WTC11 (cell line): ENCODE measurements around the gene PRKN. TPM values are rescaled to one million over a fixed set of nuclear protein-coding genes. Genes with fewer than 3 reads are reported as not detected.

Source experiments
- ATAC-seq: fragments of 200-7000 bp; cut with Tn5 transposase; 2 replicates; pipeline ENCODE4 v1.10.0; 2021; ENCODE audit warnings: mild to moderate bottlenecking, moderate library complexity
- CTCF ChIA-PET: fragments of 300-600 bp; sonication (Branson Sonifier 250); formaldehyde crosslinking; loops from one replicate; lab custom pipeline; 2021; ENCODE audit warnings: antibody characterized with exemption; lab: Charles Lee
- POLR2A ChIA-PET: fragments of 350-600 bp; sonication (Branson Sonifier 250); formaldehyde crosslinking; loops from one replicate; lab custom pipeline; 2021; ENCODE audit warnings: antibody characterized with exemption; lab: Charles Lee
- DNase-seq: peaks from one replicate; pipeline ENCODE4 v3.0.0; 2021; ENCODE audit warnings: low spot score
- H3K27ac Mint-ChIP-seq: 2 replicates; pipeline ENCODE4 v1.8.0; 2021; ENCODE audit warnings: mixed read lengths
- H3K27me3 Mint-ChIP-seq: 2 replicates; pipeline ENCODE4 v1.8.0; 2021; ENCODE audit warnings: low read depth, mild to moderate bottlenecking, moderate library complexity, mixed read lengths
- H3K36me3 Mint-ChIP-seq: 2 replicates; pipeline ENCODE4 v1.8.0; 2021; ENCODE audit warnings: mixed read lengths
- H3K4me1 Mint-ChIP-seq: 2 replicates; pipeline ENCODE4 v1.8.0; 2022; ENCODE audit warnings: mixed read lengths
- H3K4me3 Mint-ChIP-seq: 2 replicates; pipeline ENCODE4 v1.8.0; 2021; ENCODE audit warnings: mild to moderate bottlenecking, moderate library complexity, mixed read lengths
- H3K9me3 Mint-ChIP-seq: 2 replicates; pipeline ENCODE4 v1.8.0; 2021; ENCODE audit warnings: mixed read lengths
- FOXJ3 ChIP-seq: sonication (generic); formaldehyde crosslinking; IDR thresholded peaks from 2 replicates; pipeline ENCODE4 v1.9.0; 2021; ENCODE audit warnings: missing genetic modification reagents, mild to moderate bottlenecking, borderline replicate concordance
- FOXP1 ChIP-seq: sonication (generic); formaldehyde crosslinking; IDR thresholded peaks from 2 replicates; pipeline ENCODE4 v1.8.0; 2022; ENCODE audit warnings: missing genetic modification reagents, mild to moderate bottlenecking, moderate library complexity, borderline replicate concordance
- GTF2I ChIP-seq: fragments of 250-450 bp; sonication (Bioruptor Pico); conservative IDR thresholded peaks from 2 replicates; pipeline ENCODE4 v1.4.0; 2021; ENCODE audit warnings: mild to moderate bottlenecking
- IRF2 ChIP-seq: sonication (generic); formaldehyde crosslinking; IDR thresholded peaks from 2 replicates; pipeline ENCODE4 v1.8.0; 2022; ENCODE audit warnings: low read depth, missing genetic modification reagents, borderline replicate concordance
- NFYB ChIP-seq: sonication (generic); formaldehyde crosslinking; conservative IDR thresholded peaks from 2 replicates; pipeline ENCODE4 v1.8.0; 2022; ENCODE audit warnings: low read depth, missing genetic modification reagents
- NR1H2 ChIP-seq: sonication (generic); formaldehyde crosslinking; IDR thresholded peaks from 2 replicates; pipeline ENCODE4 v1.9.0; 2021; ENCODE audit warnings: mild to moderate bottlenecking, moderate library complexity, missing genetic modification reagents
- NR2C2 ChIP-seq: sonication (generic); formaldehyde crosslinking; IDR thresholded peaks from 2 replicates; pipeline ENCODE4 v1.8.0; 2022; ENCODE audit warnings: mild to moderate bottlenecking, missing genetic modification reagents
- PRRX2 ChIP-seq: fragments of 250-450 bp; sonication (Bioruptor Pico); IDR thresholded peaks from 2 replicates; pipeline ENCODE4 v1.8.0; 2021; ENCODE audit warnings: mild to moderate bottlenecking
- TEAD4 ChIP-seq: sonication (generic); formaldehyde crosslinking; IDR thresholded peaks from 2 replicates; pipeline ENCODE4 v1.8.0; 2022; ENCODE audit warnings: mild to moderate bottlenecking, missing genetic modification reagents
- ZNF232 ChIP-seq: sonication (generic); formaldehyde crosslinking; IDR thresholded peaks from 2 replicates; pipeline ENCODE4 v1.8.0; 2022; ENCODE audit warnings: mild to moderate bottlenecking, missing genetic modification reagents
- ZNF263 ChIP-seq: sonication (generic); formaldehyde crosslinking; IDR thresholded peaks from 2 replicates; pipeline ENCODE4 v1.8.1; 2022; ENCODE audit warnings: low read depth, mild to moderate bottlenecking, moderate library complexity, missing genetic modification reagents
- ZNF317 ChIP-seq: sonication (generic); formaldehyde crosslinking; IDR thresholded peaks from 2 replicates; pipeline ENCODE4 v1.8.1; 2023; ENCODE audit warnings: low read depth, mild to moderate bottlenecking, moderate library complexity, missing genetic modification reagents, borderline replicate concordance
- ZNF396 ChIP-seq: fragments of 250-450 bp; sonication (Bioruptor Pico); IDR thresholded peaks from 2 replicates; pipeline ENCODE4 v1.8.0; 2021; ENCODE audit warnings: mild to moderate bottlenecking, moderate library complexity, borderline replicate concordance
- total RNA-seq: library from RNA; stranded (reverse); gene quantifications from 3 replicates; pipeline ENCODE4 v1.2.3, GENCODE V29; 2021
- TF ChIP-seq, protein P1 (sequence below): fragments of 250-450 bp; sonication (Bioruptor Pico); conservative IDR thresholded peaks from 2 replicates; pipeline ENCODE4 v1.9.0; 2021; ENCODE audit warnings: mild to moderate bottlenecking
- TF ChIP-seq, protein P2 (sequence below): sonication (generic); formaldehyde crosslinking; IDR thresholded peaks from 2 replicates; pipeline ENCODE4 v1.8.1; 2023; ENCODE audit warnings: mild to moderate bottlenecking, missing genetic modification reagents
- TF ChIP-seq, protein P3 (sequence below): sonication (generic); formaldehyde crosslinking; IDR thresholded peaks from 2 replicates; pipeline ENCODE4 v1.8.0; 2022; ENCODE audit warnings: mild to moderate bottlenecking, missing genetic modification reagents
- TF ChIP-seq, protein P4 (sequence below): sonication (generic); formaldehyde crosslinking; IDR thresholded peaks from 2 replicates; pipeline ENCODE4 v1.8.0; 2022; ENCODE audit warnings: mild to moderate bottlenecking, missing genetic modification reagents
- TF ChIP-seq, protein P5 (sequence below): sonication (generic); formaldehyde crosslinking; IDR thresholded peaks from 2 replicates; pipeline ENCODE4 v1.8.1; 2022; ENCODE audit warnings: low read depth, mild to moderate bottlenecking, moderate library complexity, missing genetic modification reagents, borderline replicate concordance
- TF ChIP-seq, protein P6 (sequence below): sonication (generic); formaldehyde crosslinking; IDR thresholded peaks from 2 replicates; pipeline ENCODE4 v1.8.0; 2023; ENCODE audit warnings: mild to moderate bottlenecking, missing genetic modification reagents
- TF ChIP-seq, protein P7 (sequence below): fragments of 200-600 bp; IDR thresholded peaks from 2 replicates; pipeline ENCODE4 v1.8.0; 2022; ENCODE audit warnings: antibody characterized with exemption
- TF ChIP-seq, protein P8 (sequence below): fragments of 250-450 bp; sonication (Bioruptor Pico); IDR thresholded peaks from 2 replicates; pipeline ENCODE4 v1.9.0; 2021; ENCODE audit warnings: mild to moderate bottlenecking

PRKN gene
- total RNA-seq, 1 experiment from 2014 or later = 0.59 TPM

DNA sequence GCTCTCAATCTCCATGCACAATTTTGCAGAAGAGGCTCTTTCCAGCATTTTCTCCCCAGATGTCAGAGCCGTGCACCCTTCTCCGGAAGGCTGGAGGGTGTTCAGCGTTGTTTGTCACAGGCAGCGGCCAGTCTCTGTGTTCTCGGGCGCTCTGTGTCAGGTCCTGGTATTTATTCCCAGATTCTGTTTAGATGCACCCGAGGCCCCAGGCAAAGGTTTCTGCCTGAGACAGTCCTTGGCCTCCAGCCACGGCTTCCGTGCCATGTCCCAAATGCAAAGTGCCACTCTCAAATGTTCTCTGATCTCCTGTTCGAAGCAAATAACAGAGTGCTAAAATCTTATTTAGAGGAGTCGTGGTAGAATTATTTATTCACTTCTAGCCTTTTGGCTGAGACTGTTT is 1313.4 kb downstream of the PRKN start:
- no peaks in the 10 kb centered on the region; the same call in 1 of the 2 replicates for H3K9me3 Mint-ChIP-seq
- H3K27ac Mint-ChIP-seq = no peak overlapping the region
- ATAC-seq = no peak
- POLR2A ChIA-PET = no interaction called here
- TF ChIP-seq ZNF396 (CRISPR knock-in tag) (no peak), ZNF232 (CRISPR knock-in tag) (no peak), ZNF263 (CRISPR knock-in tag) (no peak), FOXJ3 (CRISPR knock-in tag) (no peak), FOXP1 (CRISPR knock-in tag) (no peak), PRRX2 (CRISPR knock-in tag) (no peak), IRF2 (CRISPR knock-in tag) (no peak), NFYB (CRISPR knock-in tag) (no peak), NR1H2 (no peak), ZNF317 (CRISPR knock-in tag) (no peak), TEAD4 (CRISPR knock-in tag) (no peak)
- TF ChIP-seq, protein P1, sequence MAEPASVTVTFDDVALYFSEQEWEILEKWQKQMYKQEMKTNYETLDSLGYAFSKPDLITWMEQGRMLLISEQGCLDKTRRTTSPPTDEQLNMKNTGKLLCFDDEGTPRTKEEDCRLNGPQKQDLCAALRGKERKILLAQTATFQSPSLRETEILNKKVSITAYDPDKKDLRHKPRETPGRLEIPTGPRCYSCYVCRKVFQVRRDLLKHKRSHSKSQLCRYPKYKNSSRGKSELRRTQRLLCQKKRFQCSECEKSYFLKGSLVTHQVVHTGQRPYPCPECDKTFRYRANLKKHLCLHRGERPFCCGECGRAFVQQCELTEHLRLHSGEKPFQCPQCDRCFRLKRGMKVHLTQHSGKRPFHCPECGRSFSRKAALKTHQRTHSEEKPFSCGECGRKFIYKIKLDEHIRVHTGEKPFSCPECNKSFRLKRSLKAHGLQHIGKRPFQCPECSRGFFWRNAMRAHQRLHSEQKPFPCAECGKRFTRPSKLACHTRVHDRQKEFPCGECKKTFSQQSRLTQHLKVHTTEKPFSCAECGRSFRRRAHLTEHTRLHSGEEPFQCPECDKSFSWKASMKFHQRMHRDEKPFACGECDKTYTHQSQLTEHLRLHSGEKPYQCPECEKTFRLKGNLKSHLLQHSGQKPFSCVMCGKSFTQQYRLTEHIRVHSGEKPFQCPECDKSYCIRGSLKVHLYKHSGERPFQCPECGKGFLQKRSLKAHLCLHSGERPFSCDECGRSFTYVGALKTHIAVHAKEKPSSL (CRISPR knock-in tag) = no peak
- TF ChIP-seq, protein P2, sequence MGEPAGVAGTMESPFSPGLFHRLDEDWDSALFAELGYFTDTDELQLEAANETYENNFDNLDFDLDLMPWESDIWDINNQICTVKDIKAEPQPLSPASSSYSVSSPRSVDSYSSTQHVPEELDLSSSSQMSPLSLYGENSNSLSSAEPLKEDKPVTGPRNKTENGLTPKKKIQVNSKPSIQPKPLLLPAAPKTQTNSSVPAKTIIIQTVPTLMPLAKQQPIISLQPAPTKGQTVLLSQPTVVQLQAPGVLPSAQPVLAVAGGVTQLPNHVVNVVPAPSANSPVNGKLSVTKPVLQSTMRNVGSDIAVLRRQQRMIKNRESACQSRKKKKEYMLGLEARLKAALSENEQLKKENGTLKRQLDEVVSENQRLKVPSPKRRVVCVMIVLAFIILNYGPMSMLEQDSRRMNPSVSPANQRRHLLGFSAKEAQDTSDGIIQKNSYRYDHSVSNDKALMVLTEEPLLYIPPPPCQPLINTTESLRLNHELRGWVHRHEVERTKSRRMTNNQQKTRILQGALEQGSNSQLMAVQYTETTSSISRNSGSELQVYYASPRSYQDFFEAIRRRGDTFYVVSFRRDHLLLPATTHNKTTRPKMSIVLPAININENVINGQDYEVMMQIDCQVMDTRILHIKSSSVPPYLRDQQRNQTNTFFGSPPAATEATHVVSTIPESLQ (CRISPR knock-in tag) = no peak
- TF ChIP-seq, protein P3, sequence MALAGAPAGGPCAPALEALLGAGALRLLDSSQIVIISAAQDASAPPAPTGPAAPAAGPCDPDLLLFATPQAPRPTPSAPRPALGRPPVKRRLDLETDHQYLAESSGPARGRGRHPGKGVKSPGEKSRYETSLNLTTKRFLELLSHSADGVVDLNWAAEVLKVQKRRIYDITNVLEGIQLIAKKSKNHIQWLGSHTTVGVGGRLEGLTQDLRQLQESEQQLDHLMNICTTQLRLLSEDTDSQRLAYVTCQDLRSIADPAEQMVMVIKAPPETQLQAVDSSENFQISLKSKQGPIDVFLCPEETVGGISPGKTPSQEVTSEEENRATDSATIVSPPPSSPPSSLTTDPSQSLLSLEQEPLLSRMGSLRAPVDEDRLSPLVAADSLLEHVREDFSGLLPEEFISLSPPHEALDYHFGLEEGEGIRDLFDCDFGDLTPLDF (CRISPR knock-in tag) = no peak
- TF ChIP-seq, protein P4, sequence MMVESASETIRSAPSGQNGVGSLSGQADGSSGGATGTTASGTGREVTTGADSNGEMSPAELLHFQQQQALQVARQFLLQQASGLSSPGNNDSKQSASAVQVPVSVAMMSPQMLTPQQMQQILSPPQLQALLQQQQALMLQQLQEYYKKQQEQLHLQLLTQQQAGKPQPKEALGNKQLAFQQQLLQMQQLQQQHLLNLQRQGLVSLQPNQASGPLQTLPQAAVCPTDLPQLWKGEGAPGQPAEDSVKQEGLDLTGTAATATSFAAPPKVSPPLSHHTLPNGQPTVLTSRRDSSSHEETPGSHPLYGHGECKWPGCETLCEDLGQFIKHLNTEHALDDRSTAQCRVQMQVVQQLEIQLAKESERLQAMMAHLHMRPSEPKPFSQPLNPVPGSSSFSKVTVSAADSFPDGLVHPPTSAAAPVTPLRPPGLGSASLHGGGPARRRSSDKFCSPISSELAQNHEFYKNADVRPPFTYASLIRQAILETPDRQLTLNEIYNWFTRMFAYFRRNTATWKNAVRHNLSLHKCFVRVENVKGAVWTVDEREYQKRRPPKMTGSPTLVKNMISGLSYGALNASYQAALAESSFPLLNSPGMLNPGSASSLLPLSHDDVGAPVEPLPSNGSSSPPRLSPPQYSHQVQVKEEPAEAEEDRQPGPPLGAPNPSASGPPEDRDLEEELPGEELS (CRISPR knock-in tag) = no peak
- CTCF ChIA-PET = interaction anchor here (2.3 kb wide), 1 partner anchor 84 kb away, joined by 7 read pairs; no protein-coding TSS in a partner anchor
- no peaks in the 10 kb centered on the region for H3K36me3 Mint-ChIP-seq
- no peak for DNase-seq
- H3K4me3 Mint-ChIP-seq = no peak overlapping the region
- H3K27me3 Mint-ChIP-seq = 0 out of 2 replicates have a peak, but pooled peaks cover 3% of the 10 kb centered on the region
- peaks cover 27% of the 10 kb centered on the region for H3K4me1 Mint-ChIP-seq

DNA sequence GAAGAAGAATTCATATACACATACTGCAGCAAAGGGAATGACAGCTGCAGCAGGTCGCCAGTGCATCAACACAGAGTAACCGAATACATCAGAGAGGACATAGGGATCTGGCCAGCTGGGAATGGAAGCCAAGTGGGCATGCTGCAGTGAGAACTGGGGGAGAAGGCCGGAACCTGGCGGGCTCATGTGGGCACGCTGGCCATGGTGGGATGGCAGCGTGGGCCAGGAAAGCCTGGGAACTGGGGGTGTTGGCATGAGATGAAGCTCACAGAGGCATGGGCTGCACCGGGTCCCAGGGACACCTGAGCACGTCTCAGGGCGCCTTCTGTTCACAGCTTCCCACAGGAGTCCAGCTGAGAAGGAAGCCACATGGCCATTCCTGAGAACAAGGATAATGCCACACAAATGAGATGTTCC is 1314.2 kb downstream of the PRKN start:
- no peaks in the 10 kb centered on the region for H3K36me3 Mint-ChIP-seq
- CTCF ChIA-PET = interaction anchor here (1.0 to 1.1 kb wide), 2 partner anchors 19 to 894 kb away, joined by 3 read pairs; no protein-coding TSS in a partner anchor
- no peak overlapping the region for H3K4me3 Mint-ChIP-seq
- TF ChIP-seq, protein P5, sequence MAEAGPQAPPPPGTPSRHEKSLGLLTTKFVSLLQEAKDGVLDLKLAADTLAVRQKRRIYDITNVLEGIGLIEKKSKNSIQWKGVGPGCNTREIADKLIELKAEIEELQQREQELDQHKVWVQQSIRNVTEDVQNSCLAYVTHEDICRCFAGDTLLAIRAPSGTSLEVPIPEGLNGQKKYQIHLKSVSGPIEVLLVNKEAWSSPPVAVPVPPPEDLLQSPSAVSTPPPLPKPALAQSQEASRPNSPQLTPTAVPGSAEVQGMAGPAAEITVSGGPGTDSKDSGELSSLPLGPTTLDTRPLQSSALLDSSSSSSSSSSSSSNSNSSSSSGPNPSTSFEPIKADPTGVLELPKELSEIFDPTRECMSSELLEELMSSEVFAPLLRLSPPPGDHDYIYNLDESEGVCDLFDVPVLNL (CRISPR knock-in tag) = no peak
- TF ChIP-seq, protein P6, sequence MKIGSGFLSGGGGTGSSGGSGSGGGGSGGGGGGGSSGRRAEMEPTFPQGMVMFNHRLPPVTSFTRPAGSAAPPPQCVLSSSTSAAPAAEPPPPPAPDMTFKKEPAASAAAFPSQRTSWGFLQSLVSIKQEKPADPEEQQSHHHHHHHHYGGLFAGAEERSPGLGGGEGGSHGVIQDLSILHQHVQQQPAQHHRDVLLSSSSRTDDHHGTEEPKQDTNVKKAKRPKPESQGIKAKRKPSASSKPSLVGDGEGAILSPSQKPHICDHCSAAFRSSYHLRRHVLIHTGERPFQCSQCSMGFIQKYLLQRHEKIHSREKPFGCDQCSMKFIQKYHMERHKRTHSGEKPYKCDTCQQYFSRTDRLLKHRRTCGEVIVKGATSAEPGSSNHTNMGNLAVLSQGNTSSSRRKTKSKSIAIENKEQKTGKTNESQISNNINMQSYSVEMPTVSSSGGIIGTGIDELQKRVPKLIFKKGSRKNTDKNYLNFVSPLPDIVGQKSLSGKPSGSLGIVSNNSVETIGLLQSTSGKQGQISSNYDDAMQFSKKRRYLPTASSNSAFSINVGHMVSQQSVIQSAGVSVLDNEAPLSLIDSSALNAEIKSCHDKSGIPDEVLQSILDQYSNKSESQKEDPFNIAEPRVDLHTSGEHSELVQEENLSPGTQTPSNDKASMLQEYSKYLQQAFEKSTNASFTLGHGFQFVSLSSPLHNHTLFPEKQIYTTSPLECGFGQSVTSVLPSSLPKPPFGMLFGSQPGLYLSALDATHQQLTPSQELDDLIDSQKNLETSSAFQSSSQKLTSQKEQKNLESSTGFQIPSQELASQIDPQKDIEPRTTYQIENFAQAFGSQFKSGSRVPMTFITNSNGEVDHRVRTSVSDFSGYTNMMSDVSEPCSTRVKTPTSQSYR = no peak
- TF ChIP-seq, protein P7, sequence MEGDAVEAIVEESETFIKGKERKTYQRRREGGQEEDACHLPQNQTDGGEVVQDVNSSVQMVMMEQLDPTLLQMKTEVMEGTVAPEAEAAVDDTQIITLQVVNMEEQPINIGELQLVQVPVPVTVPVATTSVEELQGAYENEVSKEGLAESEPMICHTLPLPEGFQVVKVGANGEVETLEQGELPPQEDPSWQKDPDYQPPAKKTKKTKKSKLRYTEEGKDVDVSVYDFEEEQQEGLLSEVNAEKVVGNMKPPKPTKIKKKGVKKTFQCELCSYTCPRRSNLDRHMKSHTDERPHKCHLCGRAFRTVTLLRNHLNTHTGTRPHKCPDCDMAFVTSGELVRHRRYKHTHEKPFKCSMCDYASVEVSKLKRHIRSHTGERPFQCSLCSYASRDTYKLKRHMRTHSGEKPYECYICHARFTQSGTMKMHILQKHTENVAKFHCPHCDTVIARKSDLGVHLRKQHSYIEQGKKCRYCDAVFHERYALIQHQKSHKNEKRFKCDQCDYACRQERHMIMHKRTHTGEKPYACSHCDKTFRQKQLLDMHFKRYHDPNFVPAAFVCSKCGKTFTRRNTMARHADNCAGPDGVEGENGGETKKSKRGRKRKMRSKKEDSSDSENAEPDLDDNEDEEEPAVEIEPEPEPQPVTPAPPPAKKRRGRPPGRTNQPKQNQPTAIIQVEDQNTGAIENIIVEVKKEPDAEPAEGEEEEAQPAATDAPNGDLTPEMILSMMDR = no peak
- no peak for TF ChIP-seq ZNF317 (CRISPR knock-in tag)
- no peak for TF ChIP-seq ZNF396 (CRISPR knock-in tag)
- TF ChIP-seq GTF2I (CRISPR knock-in tag) = no peak
- TF ChIP-seq, protein P8, sequence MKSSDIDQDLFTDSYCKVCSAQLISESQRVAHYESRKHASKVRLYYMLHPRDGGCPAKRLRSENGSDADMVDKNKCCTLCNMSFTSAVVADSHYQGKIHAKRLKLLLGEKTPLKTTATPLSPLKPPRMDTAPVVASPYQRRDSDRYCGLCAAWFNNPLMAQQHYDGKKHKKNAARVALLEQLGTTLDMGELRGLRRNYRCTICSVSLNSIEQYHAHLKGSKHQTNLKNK (CRISPR knock-in tag) = no peak
- no peak for TF ChIP-seq NR2C2 (CRISPR knock-in tag)

More for the DNA sequence above, 1314.2 kb downstream of the PRKN start:
- Mint-ChIP-seq H3K9me3 (no peaks in the 10 kb centered on the region; the same call in 1 of the 2 replicates), H3K4me1 (peaks cover 27% of the 10 kb centered on the region), H3K27ac (no peak overlapping the region), H3K27me3 (0 out of 2 replicates have a peak, but pooled peaks cover 3% of the 10 kb centered on the region)
- ATAC-seq (no peak), DNase-seq (no peak)
- POLR2A ChIA-PET = no interaction called here
